MM.1S (cell line): ENCODE data around the gene GCK.

Source experiments
- DNase-seq: peaks from one replicate; pipeline ENCODE4 v3.0.0-alpha.2; 2015
- H2AFZ ChIP-seq: fragments of 300-600 bp; sonication (generic); 2 replicates; pipeline ENCODE4 v1.6.0; 2016; ENCODE audit warnings: antibody characterized with exemption, low read length
- H3F3A ChIP-seq: fragments of 300-600 bp; sonication (generic); 2 replicates; pipeline ENCODE4 v1.6.1; 2016; ENCODE audit warnings: mild to moderate bottlenecking, antibody characterized with exemption, low read length, moderate library complexity, mixed read lengths; ENCODE audit not compliant: insufficient read depth
- H3K27ac ChIP-seq: fragments of 300-600 bp; sonication (generic); 2 replicates; pipeline ENCODE4 v1.5.1; 2016; ENCODE audit warnings: mild to moderate bottlenecking, low read length
- H3K27me3 ChIP-seq: fragments of 300-600 bp; sonication (generic); replicated peaks from 2 replicates; pipeline ENCODE4 v1.6.0; 2016; ENCODE audit warnings: low read length; ENCODE audit not compliant: insufficient read depth
- H3K36me3 ChIP-seq: fragments of 300-600 bp; sonication (generic); replicated peaks from 2 replicates; pipeline ENCODE4 v1.6.1; 2016; ENCODE audit warnings: mild to moderate bottlenecking, low read length, mixed read lengths; ENCODE audit not compliant: insufficient read depth
- H3K4me1 ChIP-seq: fragments of 300-600 bp; sonication (generic); 2 replicates; pipeline ENCODE4 v1.6.1; 2016; ENCODE audit warnings: low read length, mixed read lengths
- H3K4me2 ChIP-seq: fragments of 300-600 bp; sonication (generic); 2 replicates; pipeline ENCODE4 v1.6.0; 2016; ENCODE audit warnings: low read depth, low read length
- H3K4me3 ChIP-seq: fragments of 300-600 bp; sonication (generic); 2 replicates; pipeline ENCODE4 v1.5.1; 2016; ENCODE audit warnings: low read length, mixed read lengths
- H3K79me2 ChIP-seq: fragments of 300-600 bp; sonication (generic); 2 replicates; pipeline ENCODE4 v1.6.1; 2016; ENCODE audit warnings: mixed run types, low read length, mixed read lengths
- H3K9ac ChIP-seq: fragments of 300-600 bp; sonication (generic); 2 replicates; pipeline ENCODE4 v1.6.1; 2016; ENCODE audit warnings: low read length, mixed read lengths
- H3K9me2 ChIP-seq: fragments of 300-600 bp; sonication (generic); replicated peaks from 2 replicates; pipeline ENCODE4 v1.6.1; 2016; ENCODE audit warnings: mild to moderate bottlenecking, low read length, mixed read lengths; ENCODE audit not compliant: insufficient read depth
- H3K9me3 ChIP-seq: fragments of 300-600 bp; sonication (generic); replicated peaks from 2 replicates; pipeline ENCODE4 v1.6.1; 2016; ENCODE audit warnings: mild to moderate bottlenecking, low read length, mixed read lengths; ENCODE audit not compliant: insufficient read depth
- H4K20me1 ChIP-seq: fragments of 300-600 bp; sonication (generic); 2 replicates; pipeline ENCODE4 v1.6.1; 2016; ENCODE audit warnings: mild to moderate bottlenecking, low read length, moderate library complexity, mixed read lengths; ENCODE audit not compliant: insufficient read depth
- EZH2 ChIP-seq: fragments of 300-600 bp; sonication (generic); optimal IDR thresholded peaks from 2 replicates; pipeline ENCODE3; 2017; ENCODE audit warnings: low read depth, mild to moderate bottlenecking, antibody characterized with exemption, low read length, mixed read lengths
- EZH2phosphoT487 ChIP-seq: fragments of 300-600 bp; sonication (generic); IDR thresholded peaks from 2 replicates; pipeline ENCODE4 v1.6.1; 2018; ENCODE audit warnings: antibody characterized with exemption, low read length
- TF ChIP-seq, protein P1 (sequence below): fragments of 300-600 bp; sonication (generic); IDR thresholded peaks from 2 replicates; pipeline ENCODE4 v1.5.1; 2016; ENCODE audit warnings: antibody characterized with exemption, low read length, mixed read lengths

Gene GCK

DNA sequence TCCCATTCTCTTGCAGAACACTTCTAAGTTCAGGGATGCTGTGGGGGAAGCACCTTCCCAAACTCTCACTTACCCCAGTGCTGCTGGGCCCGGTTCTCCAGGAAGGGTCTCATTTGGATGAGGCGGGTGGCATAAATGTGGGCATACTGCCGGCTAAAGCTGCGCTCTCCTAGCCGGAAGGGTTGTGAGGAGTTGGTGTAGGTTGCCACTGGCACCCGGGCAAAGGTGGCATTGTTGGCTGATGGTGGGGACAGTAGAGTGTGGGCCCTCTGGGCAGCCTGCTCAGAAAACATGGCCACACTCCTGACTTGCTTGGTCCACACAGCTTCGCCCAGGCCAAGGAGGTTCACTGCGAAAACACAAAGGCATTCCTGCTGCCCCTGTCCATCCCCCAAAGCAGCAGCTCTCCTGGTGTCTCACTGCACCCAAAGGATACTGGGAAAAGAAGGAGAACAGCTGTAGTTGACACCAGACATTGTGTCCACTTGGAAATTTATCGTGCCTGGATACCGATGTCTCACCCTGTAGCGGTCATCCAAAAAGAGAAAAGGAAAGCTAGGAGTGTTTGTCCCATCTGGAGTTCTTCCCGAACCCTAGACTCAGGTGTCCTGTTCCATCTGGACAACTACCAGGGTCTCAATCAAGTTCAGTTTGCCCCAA lies 67.3 kb downstream of the GCK start:
- H2AFZ ChIP-seq, result no peak overlapping the region
- H3K9me2 ChIP-seq, result no peaks in the 10 kb centered on the region
- no peaks in the 10 kb centered on the region for H3K27me3 ChIP-seq
- no peaks in the 10 kb centered on the region for H3K9me3 ChIP-seq
- no peak for DNase-seq
- H3K4me1 ChIP-seq, result peaks cover 13% of the 10 kb centered on the region
- no peaks in the 10 kb centered on the region for H4K20me1 ChIP-seq
- H3K4me2 ChIP-seq, result peak overlapping the region; percentile 93; the same call in 1 of the 2 replicates
- no peak overlapping the region for H3K9ac ChIP-seq
- H3F3A ChIP-seq, result no peaks in the 10 kb centered on the region
- H3K36me3 ChIP-seq, result peaks cover 4% of the 10 kb centered on the region; the same call in 1 of the 2 replicates
- H3K27ac ChIP-seq, result no peak overlapping the region
- H3K4me3 ChIP-seq, result peak overlapping the region; percentile 77
- no peak for TF ChIP-seq EZH2
- TF ChIP-seq, protein P1, sequence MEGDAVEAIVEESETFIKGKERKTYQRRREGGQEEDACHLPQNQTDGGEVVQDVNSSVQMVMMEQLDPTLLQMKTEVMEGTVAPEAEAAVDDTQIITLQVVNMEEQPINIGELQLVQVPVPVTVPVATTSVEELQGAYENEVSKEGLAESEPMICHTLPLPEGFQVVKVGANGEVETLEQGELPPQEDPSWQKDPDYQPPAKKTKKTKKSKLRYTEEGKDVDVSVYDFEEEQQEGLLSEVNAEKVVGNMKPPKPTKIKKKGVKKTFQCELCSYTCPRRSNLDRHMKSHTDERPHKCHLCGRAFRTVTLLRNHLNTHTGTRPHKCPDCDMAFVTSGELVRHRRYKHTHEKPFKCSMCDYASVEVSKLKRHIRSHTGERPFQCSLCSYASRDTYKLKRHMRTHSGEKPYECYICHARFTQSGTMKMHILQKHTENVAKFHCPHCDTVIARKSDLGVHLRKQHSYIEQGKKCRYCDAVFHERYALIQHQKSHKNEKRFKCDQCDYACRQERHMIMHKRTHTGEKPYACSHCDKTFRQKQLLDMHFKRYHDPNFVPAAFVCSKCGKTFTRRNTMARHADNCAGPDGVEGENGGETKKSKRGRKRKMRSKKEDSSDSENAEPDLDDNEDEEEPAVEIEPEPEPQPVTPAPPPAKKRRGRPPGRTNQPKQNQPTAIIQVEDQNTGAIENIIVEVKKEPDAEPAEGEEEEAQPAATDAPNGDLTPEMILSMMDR, result no peak
- TF ChIP-seq EZH2phosphoT487, result no peak
- peaks cover 44% of the 10 kb centered on the region for H3K79me2 ChIP-seq

DNA sequence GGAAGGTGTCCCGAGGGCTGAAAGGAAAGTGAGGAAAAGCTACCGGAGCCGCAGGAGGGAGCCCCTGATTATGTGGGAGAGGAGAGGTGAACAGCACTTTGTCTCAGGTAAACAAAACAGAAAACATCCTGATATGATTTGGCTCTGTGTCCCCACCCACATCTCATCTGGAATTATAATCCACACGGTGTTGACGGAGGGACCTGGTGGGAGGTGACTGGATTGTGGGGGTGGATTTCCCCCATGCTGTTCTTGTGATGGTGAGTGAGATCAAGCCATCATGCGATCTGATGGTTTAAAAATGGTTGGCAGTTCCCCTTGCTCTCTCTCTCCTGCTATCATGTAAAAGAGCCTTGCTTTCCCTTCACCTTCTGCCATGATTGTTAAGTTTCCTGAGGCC lies 68.8 kb downstream of the GCK start:
- Histone ChIP-seq H3K4me1 (peaks cover 13% of the 10 kb centered on the region), H3K4me3 (no peak overlapping the region), H3K9me2 (no peaks in the 10 kb centered on the region), H3K4me2 (no peak overlapping the region), H3K36me3 (peaks cover 4% of the 10 kb centered on the region; the same call in 1 of the 2 replicates), H3K9me3 (no peaks in the 10 kb centered on the region), H4K20me1 (no peaks in the 10 kb centered on the region), H3K27me3 (no peaks in the 10 kb centered on the region), H3K9ac (no peak overlapping the region), H2AFZ (no peak overlapping the region), H3K27ac (no peak overlapping the region), H3F3A (no peaks in the 10 kb centered on the region), H3K79me2 (peaks cover 44% of the 10 kb centered on the region)
- no peak for DNase-seq
- TF ChIP-seq EZH2phosphoT487 (no peak), EZH2 (no peak)
- TF ChIP-seq, protein P1, result no peak

DNA sequence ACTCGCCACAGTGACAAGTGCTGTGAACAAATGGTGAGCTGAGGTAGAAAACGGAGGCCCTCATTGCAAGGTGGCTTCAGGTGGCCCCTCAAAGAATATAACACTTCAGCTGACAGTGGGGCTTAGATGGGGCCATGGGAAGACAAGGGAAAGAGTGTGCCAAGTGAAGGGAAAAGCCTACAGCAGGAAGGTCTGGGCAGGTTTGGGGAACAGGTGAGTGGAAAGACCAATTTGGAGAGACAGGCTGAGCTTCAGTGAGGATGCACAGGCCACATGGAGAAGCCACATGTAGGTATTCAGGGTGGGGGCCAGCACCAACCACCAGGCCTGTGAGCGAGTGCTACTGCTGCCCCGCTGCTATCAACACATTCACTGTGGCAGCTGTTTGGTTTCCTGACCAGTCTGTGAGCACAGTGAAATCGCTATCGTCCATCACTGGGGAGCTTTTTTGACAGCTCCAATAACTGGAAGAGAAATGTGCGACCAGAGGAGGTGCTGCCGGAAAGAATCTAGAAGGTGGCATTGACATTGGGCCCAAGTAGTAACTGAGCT lies 69.3 kb downstream of the GCK start:
- H3K4me1 ChIP-seq, result peaks cover 13% of the 10 kb centered on the region
- H3K79me2 ChIP-seq, result peaks cover 44% of the 10 kb centered on the region
- no peaks in the 10 kb centered on the region for H3K27me3 ChIP-seq
- no peaks in the 10 kb centered on the region for H3K9me3 ChIP-seq
- peaks cover 4% of the 10 kb centered on the region; the same call in 1 of the 2 replicates for H3K36me3 ChIP-seq
- DNase-seq, result no peak
- no peak overlapping the region for H3K9ac ChIP-seq
- H3F3A ChIP-seq, result no peaks in the 10 kb centered on the region
- H3K4me2 ChIP-seq, result no peak overlapping the region
- no peaks in the 10 kb centered on the region for H3K9me2 ChIP-seq
- H2AFZ ChIP-seq, result no peak overlapping the region
- TF ChIP-seq, protein P1, result no peak
- TF ChIP-seq EZH2 (no peak), EZH2phosphoT487 (no peak)
- H3K27ac ChIP-seq, result no peak overlapping the region
- H4K20me1 ChIP-seq, result no peaks in the 10 kb centered on the region
- no peak overlapping the region for H3K4me3 ChIP-seq
